H4 (cell line): ENCODE results near the gene GDAP2. TPM values are rescaled to one million over a fixed set of nuclear protein-coding genes. Genes with fewer than 3 reads are reported as not detected.
A peak's percentile ranks its signal among the peaks of the same experiment; 100 is the strongest.

Source experiments
- DNase-seq: peaks from one replicate; pipeline ENCODE4 v3.0.0-alpha.2; 2015; ENCODE audit warnings: low spot score
- total RNA-seq: library from RNA; depleted of rRNA; stranded (reverse); fragments of >200 nt; shearing (Covaris generic); gene quantifications from 2 replicates; pipeline ENCODE4 v1.2.3, GENCODE V29; 2014

The GDAP2 gene
- total RNA-seq, 1 experiment from 2014 or later, result 19.5 TPM

- no peak for DNase-seq
Measured at GRCh38 chr1:117841117-117841650, 88.2 kb downstream of the GDAP2 start.

GRCh38 chr1:117838911-117839310 lies 90.5 kb downstream of the GDAP2 start:
- no peak for DNase-seq

- DNase-seq, result no peak
Measured at GRCh38 chr1:117836069-117836468, 93.4 kb downstream of the GDAP2 start.

- no peak for DNase-seq
Measured at GRCh38 chr1:117834416-117834815, 95.0 kb downstream of the GDAP2 start.

- no peak for DNase-seq
Measured at GRCh38 chr1:117832453-117832852, 97.0 kb downstream of the GDAP2 start.

GRCh38 chr1:117830222-117830621 lies 99.2 kb downstream of the GDAP2 start:
- DNase-seq, result no peak

GRCh38 chr1:117828201-117828600 lies 101.2 kb downstream of the GDAP2 start:
- no peak for DNase-seq

- DNase-seq, result no peak
Measured at GRCh38 chr1:117826540-117827078, 102.8 kb downstream of the GDAP2 start.

- DNase-seq, result no peak
Measured at GRCh38 chr1:117826119-117826518, 103.3 kb downstream of the GDAP2 start.

- DNase-seq, result no peak
Measured at GRCh38 chr1:117825414-117825813, 104.0 kb downstream of the GDAP2 start.

- DNase-seq, result no peak
Measured at GRCh38 chr1:117824616-117825015, 104.8 kb downstream of the GDAP2 start.

GRCh38 chr1:117821774-117822482 lies 107.5 kb downstream of the GDAP2 start:
- DNase-seq, result peak; percentile 99

GRCh38 chr1:117821382-117821755 lies 108.1 kb downstream of the GDAP2 start:
- peak; percentile 32 for DNase-seq

- peak; percentile 73 for DNase-seq
Measured at GRCh38 chr1:117820694-117821381, 108.6 kb downstream of the GDAP2 start.

GRCh38 chr1:117820096-117820495 lies 109.3 kb downstream of the GDAP2 start:
- DNase-seq, result no peak

- DNase-seq, result no peak
Measured at GRCh38 chr1:117819301-117819700, 110.1 kb downstream of the GDAP2 start.

GRCh38 chr1:117818456-117818855 lies 111.0 kb downstream of the GDAP2 start:
- DNase-seq, result no peak

- no peak for DNase-seq
Measured at GRCh38 chr1:117817629-117818028, 111.8 kb downstream of the GDAP2 start.

GRCh38 chr1:117815926-117816325 lies 113.5 kb downstream of the GDAP2 start:
- DNase-seq, result no peak

- no peak for DNase-seq
Measured at GRCh38 chr1:117814856-117815797, 114.3 kb downstream of the GDAP2 start.
